GM12864 (cell line): ENCODE measurements around the gene METTL26.

Experiments
- DNase-seq: peaks from one replicate; pipeline ENCODE4 v3.0.0-alpha.2; 2011; ENCODE audit warnings: low read depth
- H3K4me3 ChIP-seq: 2 replicates; pipeline ENCODE4 v1.5.1; 2011; ENCODE audit warnings: mild to moderate bottlenecking, low read depth, low read length, control low read depth
- CTCF ChIP-seq: IDR thresholded peaks from 2 replicates; pipeline ENCODE4 v1.5.1; 2011; ENCODE audit warnings: low read depth, mild to moderate bottlenecking, moderate library complexity, low read length, control low read depth, inconsistent platforms; ENCODE audit errors: missing control alignments

METTL26 gene

GRCh38 chr16:657487-657886, 21.4 kb upstream of the METTL26 start:
- DNase-seq = no peak
- H3K4me3 ChIP-seq = no peak overlapping the region
- no peak for TF ChIP-seq CTCF

GRCh38 chr16:654034-654433, 17.9 kb upstream of the METTL26 start:
- no peak overlapping the region for H3K4me3 ChIP-seq
- no peak for DNase-seq
- no peak for TF ChIP-seq CTCF

- DNase-seq = no peak
- TF ChIP-seq CTCF = no peak
- no peak overlapping the region for H3K4me3 ChIP-seq
Measured at GRCh38 chr16:652454-653305, 16.6 kb upstream of the METTL26 start.

GRCh38 chr16:651844-652243, 15.7 kb upstream of the METTL26 start:
- no peak for TF ChIP-seq CTCF
- DNase-seq = no peak

GRCh38 chr16:649631-650030, 13.5 kb upstream of the METTL26 start:
- TF ChIP-seq CTCF = no peak
- H3K4me3 ChIP-seq = peak overlapping the region; percentile 86
- no peak for DNase-seq

More at GRCh38 chr16:651844-652243, 15.7 kb upstream of the METTL26 start:
- no peak overlapping the region for H3K4me3 ChIP-seq

GRCh38 chr16:648781-649589, 12.9 kb upstream of the METTL26 start, which contains the start of gene WDR90:
TSS of gene WDR90 (plus strand) at chr16:649365. CDS start at chr16:649417, 52 bp downstream.
- TF ChIP-seq CTCF = no peak
- peak; percentile 69 for DNase-seq
- peak within 1 kb of the TSS; percentile 86 for H3K4me3 ChIP-seq
